HL-60/S4 (cell line): ENCODE results near the gene CHST11.

ENCODE experiments used
- in situ Hi-C: fragments of 300-500 bp; cut with MboI; formaldehyde crosslinking; loops from 2 replicates; pipeline ENCODE4 v1.14.3; 2022; ENCODE audit warnings: low sequenced_read_pairs

Gene CHST11

DNA sequence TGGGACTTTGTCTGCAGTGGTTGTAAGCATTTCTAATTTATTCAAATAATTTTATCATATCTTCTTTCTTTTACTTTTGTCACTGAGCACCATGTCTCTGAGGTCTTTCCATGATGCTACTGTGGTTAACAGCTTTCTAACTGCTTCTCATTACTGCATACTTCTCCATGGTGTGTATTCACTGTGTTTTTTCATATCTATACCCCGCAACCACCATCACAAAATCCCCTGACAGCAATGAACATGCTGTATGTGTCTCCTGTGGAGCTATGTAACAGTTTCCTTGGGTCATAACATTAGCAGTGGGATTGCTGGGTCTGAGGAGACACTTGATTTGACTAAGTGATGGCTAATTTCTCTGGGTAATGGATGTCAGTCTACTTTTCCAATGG, 29.2 kb upstream of the CHST11 start:
- in situ Hi-C loops, result no loop called here

DNA sequence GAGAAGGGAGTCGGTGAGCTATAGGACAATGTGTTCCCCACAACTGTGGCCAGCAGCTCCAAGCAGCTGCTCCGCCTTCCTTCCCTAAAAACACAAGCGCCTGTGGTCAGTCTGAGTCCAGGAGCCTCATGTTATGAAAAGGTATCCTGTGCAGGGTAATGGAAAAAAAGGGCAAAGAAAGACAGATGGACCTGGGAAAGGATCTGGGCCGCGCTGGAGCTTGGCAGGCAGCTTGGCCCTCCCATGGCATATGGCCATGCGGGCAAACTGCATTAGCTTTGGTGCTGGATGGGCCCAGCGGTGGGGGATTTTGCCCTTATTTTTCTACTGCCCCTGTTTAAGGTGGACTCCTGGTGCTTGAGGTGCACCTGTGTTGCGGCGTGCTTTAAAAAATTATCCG, 23.7 kb upstream of the CHST11 start:
- in situ Hi-C loops, result no loop called here

DNA sequence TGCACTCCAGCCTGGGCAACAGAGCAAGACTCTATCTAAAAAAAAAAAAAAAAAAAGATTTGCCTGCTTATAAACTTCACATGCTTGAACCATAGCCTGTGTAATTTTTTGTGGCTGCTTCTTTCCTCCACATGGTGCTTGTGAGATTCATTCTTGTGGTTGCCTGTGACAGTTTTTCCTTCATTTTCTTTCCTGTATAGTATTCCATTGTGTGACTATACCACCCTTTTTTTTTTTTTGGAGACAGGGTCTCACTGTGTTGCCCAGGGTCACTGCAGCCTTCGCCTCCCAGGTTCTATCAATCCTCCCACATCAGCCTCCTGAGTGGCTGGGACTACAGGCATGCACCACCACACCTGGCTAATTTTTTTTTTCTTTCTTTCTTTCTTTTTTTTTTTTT, 22.6 kb upstream of the CHST11 start:
- in situ Hi-C loops, result no loop called here

DNA sequence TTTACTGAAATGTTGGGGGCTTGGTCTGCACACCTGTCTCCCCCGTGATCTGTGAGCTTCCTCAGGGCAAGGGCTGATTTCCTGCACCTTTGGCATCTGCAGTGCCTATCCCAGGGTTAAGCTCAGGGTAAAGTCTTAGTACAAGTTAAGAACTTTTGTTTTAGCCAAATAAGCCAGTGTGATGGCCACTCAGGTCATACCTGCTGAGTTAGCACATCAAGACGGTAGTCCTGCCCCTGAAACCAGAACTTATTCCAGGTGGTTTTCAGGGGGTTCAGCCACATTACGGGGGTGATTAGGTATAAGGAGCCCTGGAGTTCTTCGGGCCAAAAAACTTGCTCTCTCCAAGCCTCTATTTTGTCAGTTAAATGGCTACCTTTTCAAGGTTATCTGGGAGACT, 21.6 kb upstream of the CHST11 start:
- in situ Hi-C loops, result no loop called here

DNA sequence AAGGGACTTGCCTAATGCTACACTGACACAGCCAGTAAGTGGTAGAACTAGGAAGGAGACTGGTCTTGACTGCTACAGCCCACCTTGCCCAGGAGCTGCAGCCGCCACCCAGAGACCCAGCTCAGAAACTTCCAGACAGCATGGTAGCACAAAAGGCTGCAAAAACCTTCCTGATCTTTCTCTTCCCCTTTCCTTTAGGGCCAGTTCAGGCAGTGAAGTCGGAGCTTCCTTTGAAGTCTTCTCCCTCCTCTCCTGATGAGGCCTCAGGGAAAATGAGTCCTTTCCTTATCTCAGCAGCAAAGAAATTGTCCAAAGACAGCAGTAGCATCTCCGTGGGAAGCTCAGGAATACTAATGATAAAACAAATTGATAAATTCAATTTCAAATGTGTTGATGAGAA, 21.0 kb upstream of the CHST11 start:
- in situ Hi-C loops, result no loop called here

DNA sequence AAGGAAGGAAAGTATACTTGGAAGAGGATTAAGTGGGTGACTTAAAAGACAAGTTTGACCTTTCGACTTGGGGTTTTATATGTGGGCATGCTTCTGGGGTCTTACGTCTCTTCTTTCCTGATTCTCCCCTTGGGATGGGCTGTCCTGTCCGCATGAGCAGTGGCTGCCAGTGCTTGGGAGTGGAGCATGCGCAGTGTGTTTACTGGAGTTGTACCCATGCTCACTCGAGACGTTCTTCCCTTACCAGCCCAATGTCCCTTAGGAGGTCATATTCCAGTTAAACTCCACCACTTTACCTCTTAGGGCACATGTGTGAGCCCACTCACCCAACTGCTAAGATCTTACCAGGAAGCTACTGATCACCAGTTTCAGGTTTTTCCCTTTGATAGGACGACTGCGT, 20.0 kb upstream of the CHST11 start:
- in situ Hi-C loops, result no loop called here

DNA sequence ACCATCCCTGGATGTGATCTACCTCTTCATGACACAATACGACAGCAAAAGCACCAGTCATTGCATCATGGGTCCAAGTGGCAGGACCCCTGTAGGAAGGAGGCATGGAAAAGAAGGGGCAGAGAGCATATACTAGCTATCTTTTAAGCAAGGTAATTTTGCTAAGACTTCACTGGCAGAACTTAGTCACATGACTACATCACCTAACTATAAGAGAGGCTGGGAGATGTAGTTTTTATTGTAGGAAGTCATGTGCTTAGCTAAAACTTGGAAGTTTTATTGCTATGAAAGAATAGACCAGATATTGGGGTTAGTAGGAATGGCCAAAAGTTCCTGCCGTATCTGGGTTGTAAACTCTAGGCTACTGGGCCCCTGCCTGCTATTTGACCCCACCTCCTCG, 18.6 kb upstream of the CHST11 start:
- in situ Hi-C loops, result no loop called here

DNA sequence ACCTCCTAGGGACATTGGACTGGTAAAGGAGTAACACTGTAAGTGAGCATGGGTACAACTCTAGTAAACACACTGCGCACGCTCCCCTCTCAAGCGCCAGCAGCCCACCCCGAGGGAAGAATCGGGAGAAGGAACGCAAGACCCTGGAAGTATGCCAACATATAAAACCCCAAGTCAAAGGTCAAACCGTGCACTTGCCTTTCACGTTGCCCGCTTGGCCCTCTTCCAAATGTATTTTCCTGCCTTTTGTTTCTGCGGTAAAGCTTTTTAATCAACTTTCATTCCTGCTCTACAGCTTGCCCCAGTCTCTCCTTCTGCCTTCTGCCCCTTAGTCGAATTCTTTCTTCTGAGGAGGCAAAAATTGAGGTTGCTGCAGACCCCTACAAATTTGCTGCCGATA, 17.6 kb upstream of the CHST11 start:
- in situ Hi-C loops, result no loop called here

DNA sequence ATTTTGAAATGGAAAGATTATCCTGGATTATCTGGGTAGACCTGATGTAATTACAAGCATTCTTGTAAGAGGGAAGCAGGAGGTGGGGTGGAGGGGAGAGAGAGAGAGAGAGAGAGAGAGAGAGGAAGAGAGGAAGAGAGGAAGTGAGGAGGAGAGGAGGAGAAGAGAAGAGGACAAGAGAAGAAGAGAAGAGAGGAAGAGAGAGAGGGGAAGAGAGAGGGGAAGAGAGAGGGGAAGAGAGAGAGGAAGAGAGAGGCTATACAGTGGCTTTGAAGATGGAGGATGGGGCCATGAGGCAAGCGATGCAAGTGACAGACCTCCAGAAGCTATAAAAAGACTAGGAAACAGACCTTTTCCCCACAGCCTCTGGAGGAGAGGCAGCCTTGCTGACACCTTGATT, 13.7 kb upstream of the CHST11 start:
- in situ Hi-C loops, result no loop called here

DNA sequence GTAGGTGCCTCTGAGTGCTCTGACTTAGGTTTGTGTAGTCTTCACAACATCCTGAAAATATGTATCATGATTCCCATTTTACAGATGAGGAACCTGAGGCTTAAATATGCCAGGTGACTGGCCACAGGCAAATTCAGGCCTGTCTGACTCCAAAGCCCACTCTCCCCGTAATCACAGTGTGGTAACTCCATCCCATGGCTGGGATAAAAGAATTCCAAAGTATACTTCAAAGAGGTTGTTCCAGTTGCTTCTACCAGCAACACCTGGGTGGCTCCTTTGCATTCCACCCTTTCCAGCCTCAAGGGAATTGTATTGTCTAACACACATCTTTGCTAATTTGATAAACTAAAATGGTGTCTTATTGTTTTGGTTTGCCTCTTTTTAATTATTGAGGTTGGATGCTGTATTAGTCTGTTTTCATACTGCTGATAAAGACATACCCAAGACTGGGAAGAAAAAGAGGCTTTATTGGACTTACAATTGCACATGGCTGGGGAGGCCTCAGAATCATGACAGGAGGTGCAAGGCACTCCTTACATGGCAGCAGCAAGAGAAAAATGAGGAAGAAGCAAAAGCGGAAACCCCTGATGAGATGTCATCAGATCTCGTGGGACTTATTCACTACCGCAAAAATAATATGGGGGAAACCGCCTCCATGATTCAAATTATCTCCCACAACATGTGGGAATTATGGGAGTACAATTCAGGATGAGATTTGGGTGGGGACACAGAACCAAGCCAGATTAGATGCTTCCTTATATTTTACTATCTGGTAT, 9.9 kb upstream of the CHST11 start:
- in situ Hi-C loops, result no loop called here

DNA sequence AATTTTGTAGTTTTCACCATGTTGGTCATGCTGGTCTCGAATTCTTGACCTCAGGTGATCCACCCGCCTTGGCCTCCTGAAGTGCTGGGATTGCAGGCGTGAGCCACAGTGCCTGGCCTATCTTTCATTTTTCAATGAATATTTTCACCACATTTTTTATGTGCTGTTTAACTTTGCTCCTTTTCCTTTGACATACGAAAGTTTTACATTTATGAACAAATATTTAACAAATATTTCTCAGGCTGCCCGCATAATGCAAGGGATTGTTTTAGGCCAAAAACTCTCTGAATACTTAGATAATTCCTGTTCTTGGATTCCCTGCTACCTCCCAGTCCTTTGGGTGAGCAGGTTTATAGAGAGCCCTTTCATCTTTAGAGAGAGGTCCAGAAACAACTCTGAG, 8.7 kb upstream of the CHST11 start:
- in situ Hi-C loops, result no loop called here

DNA sequence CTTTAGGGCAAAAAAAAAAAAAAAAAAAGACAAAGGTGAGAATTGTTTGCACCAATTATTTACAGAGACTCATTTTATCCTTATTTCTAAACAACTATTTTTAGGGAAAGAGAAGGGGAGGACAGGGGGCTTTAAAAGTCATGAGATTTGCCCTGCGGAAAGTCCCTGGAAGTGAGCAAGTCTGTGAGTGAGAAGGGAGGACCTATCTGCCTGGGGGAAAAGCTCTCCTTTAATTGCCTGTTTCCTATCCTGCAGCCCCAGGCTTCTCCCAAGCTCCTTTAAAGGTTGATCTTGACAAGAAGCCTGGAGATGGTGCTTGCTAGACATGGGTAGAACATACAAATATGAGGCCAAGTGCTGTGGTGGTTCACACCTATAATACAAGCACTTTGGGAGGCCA, 8.3 kb upstream of the CHST11 start:
- in situ Hi-C loops, result no loop called here

DNA sequence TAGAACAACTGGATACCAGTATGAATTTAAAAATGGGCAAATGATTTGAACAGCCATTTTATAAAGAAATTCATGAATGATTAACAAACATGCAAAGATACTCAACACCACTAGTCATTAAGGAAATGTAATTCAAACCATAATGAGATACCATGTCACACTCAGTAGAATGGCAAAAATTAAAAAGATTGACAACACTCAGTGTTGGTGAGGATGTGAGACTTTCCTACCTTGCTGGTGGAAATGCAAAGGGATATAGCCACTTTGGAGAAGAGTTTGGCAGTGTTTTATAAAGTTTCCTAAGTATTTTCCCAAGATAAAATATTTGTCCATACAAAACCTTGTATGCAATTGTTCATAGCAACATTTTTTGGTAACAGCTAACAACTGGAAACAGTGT, 6.0 kb upstream of the CHST11 start:
- in situ Hi-C loops, result no loop called here

DNA sequence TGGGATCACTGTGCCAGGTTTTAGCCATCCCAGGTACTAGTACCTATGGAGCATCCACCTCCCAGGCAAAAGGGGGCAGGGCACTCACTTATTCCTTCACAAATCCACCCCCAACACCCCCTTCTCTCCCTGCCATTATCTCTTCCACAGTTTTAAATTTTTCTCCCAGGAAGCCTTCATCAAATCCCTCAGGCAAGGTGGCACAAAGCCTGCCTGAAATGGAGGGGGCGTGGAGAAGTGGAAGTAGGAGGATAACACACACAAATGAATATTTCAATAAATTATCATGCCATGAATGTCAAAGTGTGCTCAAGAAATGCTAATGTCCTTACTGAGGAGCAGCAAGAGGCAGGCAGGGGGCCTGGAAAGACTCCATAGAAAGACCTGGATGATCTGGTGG, 4.7 kb upstream of the CHST11 start:
- in situ Hi-C loops, result no loop called here

DNA sequence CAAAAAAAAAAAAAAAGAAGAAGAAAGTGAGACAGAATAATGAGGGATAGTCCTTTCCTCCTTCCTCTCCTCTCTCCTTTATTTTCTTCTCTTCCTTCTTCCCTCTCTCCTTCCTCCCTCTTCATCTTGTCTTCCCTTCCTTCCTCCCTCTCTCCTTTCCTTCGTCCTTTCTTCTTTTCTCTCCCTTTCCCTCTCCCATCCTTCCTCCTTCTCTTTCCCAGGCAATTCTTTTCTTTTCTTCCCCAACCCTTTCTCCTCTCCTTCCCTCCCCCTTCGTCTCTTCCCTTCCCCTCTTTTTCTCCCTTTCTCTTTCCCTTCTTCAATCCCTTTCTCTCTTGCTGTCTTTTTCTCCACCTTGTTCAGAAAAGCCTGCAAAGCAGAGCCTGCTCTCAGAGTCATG, 3.6 kb upstream of the CHST11 start:
- in situ Hi-C loops, result no loop called here

DNA sequence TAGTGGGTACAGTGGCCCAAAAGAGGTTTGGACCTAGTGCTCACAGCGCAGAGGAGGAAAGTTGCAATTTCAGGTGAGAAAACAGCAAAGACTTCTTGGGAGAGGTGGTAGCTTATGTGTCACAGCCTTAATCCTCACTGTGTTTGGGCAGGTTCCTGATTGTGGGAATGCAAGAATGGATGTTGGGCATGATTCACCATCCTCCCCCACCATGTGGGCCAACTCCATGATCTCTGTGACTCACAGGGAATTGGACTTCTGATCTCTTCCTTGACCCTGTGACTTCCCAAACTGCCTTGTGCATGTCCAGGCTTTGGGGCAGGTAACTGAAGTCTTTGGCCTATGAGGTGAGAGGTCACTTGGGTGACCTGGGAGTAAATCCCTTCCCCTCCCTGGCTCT, 1.8 kb upstream of the CHST11 start:
- in situ Hi-C loops, result no loop called here

DNA sequence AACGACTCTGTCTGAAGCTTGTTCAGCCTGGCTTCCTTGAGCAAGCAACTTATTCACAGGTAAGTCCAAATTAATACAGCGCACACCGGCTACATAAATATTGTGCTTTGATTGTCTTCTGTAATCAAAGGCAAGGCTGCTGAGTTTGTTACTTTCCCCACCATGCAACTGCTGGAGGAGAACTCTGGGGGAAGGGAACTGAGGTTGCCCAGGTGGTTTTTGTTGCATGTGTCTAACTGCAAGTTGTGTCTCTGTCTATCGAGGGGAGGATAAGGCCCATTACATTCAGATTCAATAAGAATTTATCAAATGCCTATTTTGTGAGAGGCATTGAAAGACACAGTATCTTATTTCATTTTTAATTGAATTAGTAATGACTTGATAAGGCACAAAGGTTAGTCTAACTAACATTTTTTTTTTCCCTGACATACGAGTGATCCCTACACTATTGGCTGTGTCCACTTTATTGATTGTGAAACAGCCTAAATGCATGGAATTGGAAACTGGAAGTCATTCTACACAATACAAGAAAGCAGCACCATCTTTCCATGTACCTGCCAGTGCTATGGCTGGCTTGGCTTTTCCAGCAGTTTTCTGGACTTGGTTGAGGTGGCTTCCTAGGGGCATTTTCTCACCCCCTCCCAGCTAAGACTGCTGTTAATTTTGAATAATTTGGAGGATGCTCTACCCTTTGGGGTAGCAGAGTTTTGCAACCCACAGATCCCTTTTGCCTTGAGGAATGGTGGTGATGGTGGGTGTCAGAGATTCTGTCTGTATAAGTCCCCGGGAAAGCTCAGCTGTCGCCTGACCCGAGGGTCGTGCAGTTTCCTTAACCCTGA, 951 bp upstream of the CHST11 start:
- in situ Hi-C loops, result no loop called here

DNA sequence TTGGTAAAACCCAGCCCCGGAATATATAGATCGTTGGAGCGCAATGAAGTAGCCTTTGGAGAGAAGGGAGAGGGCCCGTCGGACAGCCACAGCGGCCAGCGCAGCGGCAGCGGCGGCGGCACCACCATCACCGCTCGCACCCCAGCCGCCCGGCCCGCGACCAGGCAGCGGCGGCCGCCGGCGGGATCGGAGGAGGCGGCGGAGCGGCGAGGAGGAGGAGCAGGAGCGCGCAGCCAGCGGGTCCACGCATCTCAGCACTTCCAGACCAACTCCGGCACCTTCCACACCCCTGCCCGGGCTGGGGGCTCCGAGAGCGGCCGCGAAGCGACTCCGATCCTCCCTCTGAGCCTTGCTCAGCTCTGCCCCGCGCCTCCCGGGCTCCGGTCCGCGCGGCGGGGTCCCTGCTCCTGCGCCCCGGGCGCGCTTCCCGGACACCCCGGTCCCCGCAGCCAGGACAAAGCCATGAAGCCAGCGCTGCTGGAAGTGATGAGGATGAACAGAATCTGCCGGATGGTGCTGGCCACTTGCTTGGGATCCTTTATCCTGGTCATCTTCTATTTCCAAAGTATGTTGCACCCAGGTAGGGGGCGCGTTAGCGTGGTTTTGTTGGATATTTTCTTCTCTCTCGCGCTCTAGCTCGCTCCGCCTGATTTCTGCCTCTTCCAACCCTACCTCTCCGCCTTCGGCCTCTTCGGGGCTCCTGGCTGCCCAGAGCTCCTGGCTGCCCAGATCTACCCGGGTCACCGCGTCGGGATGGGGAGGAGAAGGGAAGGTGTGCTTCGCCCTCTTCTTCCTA, 400 bp downstream of the CHST11 start:
- in situ Hi-C loops, result no loop called here

DNA sequence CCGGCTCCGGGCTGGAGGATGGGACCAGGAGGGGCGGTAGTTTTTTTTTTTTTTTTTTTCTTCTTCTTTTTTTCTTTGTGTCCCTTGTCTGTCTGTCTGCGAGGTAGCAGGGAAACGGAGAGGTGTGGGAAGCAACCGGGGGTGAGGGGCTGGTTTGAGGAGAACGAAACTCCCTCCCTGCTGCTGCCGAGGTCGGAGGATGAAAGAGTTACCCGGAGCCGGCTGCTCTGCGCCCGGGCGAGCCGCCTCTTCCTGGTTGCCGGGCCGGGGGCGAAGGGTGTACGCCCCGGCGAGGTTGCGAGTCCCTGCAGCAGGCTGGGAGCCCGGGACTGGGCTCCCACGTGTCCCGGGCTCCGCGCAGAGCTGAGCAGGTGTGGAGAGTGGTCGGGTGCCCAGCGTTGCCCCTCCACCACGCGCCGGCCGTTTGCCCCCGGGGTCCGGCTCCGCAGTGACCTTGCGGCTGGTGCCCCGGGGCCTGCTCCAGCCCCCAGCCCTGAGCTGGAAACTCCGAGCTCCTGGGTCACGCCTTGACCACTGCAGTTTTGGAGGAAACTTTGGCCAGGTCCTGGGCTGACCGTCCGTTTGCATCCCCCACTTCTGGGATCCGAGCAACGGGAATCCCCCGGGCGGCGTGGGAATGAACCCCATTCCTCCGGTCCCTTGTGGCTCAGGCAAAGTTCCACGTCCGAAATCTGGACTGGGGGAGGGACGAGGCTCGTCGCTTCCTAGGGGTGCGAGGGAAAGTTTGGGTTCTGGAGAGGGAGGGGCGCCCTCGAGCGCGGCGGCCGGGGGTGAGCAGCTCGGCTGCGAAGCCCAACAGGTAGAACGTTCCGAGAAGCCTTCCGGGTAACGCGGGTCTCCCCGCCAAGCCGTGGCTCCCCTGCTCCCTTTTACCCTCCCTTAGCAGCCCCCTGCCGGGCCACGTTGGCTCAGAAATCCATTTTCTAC, 1.3 kb downstream of the CHST11 start:
- in situ Hi-C loops, result no loop called here

DNA sequence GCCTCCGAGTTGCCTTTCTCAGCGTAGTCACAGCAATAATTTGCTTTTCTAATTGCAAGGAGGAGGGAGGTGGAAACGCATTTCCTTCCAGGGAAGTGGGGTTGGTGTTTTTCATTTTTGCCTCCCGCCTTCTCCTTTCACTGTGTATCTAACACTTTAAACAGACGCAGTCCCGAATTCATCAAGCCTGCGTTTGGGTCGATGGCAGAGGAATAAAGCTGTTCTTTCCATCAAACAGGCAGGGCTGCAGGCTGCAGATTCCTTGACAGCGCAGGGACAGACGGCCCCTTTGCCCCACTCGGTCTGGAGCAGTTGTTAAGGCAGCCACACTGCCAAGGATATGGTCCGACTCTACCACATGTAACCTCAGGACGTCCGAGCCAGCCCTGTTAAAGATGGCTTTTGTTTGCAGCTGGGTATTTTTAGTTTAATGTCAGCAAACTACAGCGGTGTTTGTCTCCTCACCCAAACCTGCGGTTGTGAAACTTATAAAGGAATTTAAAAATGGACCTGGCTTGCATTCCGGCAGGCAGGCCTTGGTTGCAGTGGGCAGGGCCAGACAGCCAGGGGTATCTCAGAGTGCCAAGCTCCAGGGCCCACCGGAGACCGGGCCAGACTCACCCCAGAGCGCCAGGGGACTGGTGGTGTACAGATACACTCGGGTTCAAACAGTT, 2.1 kb downstream of the CHST11 start:
- in situ Hi-C loops, result no loop called here
